NCI-H1092 (cell line): ENCODE measurements around the gene HIBCH.
"Not testable (repeated sequence)": the region's sequence is repeated elsewhere in the genome, so short reads cannot be mapped to it uniquely, and the experiment has no call there.

ENCODE experiments used
- DNase-seq: peaks from one replicate; lab custom pipeline; 2025; lab: John Stamatoyannopoulos, UW

HIBCH gene

GRCh38 chr2:190235551-190236075, 84.0 kb downstream of the HIBCH start:
- no peak for DNase-seq

- DNase-seq, result no peak
These were observed 84.5 kb downstream of the HIBCH start for GRCh38 chr2:190235101-190235500.

GRCh38 chr2:190223989-190224388, 95.6 kb downstream of the HIBCH start:
- DNase-seq, result not testable (repeated sequence)

DNA sequence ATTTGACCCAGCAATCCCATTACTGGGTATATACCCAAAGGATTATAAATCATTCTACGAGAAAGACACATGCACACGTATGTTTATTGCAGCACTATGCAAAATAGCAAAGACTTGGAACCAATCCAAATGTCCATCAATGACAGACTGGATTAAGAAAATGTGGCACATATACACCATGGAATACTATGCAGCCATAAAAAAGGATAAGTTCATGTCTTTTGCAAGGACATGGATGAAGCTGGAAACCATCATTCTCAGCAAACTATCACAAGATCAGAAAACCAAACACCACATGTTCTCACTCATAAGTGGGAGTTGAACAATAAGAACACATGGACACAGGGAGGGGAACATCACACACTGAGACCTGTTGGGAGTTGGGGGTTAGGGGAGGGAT, 96.9 kb downstream of the HIBCH start:
- not testable (repeated sequence) for DNase-seq

- DNase-seq, result no peak
These were observed 98.2 kb downstream of the HIBCH start for GRCh38 chr2:190221429-190221828.

DNA sequence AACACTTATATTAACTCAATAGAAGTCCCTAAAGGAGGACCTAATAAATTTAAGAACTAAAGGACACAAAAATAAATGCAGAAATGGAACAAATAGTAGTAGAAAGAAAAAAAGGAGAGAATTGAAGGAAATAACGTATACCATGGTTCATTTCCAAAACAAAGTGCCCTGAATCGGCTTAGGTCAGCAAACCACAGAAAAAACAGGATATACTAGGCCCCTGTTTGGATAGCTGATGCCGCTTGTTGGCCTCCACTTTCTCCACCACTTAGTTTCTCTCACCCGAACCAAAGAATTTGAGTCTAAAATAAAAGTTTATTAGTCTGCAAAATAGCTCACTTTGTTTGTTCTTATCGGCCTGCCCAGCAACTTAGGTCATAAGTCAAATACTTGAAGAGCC, 100.4 kb downstream of the HIBCH start:
- DNase-seq, result no peak

DNA sequence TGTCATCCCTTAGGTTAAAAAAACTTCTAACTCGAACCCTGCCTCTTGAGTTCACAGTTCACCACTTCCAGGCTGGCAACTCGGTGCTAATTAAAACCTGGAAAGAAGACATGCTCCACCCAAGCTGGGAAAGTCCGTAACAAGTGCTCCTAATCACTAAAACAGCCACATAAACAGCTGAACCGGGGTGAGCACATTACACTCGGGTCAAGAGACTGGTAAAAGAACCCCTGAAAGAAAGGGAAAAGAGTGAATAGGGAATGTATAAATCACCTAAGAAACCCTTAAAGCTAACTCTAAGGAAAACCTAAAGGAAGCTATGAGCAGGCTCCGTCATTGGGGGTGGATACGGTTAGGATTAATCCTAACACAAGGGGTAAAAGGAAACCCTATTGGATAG, 102.0 kb downstream of the HIBCH start:
- DNase-seq, result no peak

GRCh38 chr2:190216829-190217228, 102.8 kb downstream of the HIBCH start:
- DNase-seq, result peak; percentile 33

DNA sequence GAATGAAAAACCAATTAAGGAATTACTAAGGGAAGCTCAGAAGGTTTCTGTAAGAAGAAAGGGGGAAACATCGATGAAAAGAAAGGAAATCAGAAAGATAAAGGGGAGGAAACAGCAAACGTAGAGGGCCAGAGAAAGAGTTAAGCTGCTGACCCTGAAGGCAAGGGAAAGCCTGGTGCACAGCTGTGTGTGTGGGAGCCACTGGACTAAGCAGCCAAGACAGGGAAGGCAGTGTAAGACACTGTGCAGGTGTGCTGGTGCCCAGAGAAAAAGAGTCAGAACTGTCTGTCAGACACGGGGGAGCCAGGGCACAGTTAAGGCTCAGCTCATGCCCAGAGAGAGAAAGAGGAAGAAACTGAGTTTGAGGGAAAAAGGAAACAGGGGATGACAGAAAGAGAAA, 104.0 kb downstream of the HIBCH start:
- no peak for DNase-seq

GRCh38 chr2:190214426-190215194, 105.0 kb downstream of the HIBCH start:
- no peak for DNase-seq

DNA sequence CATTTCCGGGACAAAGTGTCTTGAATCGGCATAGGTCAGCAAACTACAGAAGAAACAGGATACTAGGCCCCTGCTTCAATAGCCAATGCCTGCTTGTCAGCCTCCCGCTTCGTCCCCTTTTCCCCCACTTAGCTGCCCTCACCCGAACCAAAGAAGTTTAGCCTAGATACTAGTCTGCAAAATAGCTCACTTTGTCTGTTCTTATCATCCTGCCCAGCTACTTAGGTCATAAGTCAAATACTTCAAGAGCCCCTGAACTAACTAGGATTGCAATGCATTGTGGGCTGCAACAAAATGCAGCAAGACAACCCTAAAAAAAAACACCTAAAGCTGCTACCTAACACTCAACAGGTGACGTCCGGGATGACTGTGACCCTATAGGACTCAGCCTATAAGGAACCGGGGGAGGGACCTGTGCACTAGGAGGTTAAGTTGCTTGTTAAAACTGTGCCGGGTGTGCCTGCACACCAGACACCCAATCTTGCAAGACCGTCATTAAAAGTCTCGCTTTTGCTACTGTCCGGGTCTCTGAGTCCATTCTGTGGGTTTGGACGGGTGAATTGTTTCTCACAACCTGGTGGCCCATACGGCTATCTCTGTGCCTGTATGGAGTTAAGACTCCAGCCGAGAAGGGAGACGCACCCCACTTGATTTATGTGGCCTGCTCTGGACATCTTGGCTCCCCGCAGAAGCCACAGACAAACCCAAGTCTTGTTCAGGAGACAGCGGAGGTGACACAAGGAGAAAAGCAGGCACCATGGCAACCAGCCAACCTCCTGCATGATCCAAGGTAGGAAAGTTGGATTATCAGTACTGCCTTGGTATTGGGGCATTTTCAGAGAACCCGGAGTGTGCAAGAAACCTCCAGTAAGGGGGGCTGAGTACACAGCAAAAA, 105.9 kb downstream of the HIBCH start:
- no peak for DNase-seq

DNA sequence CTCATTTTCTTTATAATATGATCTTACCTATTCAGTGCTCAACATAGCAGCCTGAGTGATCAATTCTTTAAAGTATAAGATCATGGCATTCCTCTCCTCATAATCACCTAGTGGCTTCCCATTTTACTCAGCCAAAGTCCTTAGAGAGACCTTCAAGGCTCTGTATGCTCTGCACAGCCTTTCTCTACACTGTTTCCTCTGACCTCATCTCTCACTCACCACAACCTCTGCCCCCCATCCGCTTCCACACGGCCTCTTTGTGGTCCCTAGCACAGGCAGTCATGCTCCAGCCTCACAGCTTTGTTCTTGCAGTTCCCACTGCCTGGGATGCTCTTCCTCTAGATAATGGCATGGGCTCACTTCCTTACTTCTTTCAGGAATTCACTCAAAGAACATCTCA, 109.2 kb downstream of the HIBCH start:
- no peak for DNase-seq

DNA sequence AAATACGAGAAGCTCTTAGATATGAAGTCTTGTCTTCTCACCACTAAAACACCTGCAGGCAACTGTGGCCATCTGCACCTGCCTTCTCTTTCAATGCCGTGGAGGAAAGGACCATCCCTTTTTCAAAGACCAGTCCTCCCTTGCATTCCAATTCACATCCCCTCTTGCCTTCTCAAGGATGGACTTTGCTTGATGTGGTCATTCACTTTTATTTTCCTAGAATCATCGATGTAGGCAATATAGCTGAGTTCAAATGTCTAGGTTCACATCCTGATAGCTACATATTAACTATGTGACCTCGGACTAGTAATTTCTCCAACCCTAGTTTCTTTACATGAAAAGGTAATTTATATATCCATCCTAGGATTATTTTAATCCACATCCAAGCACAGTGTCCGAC, 110.1 kb downstream of the HIBCH start:
- DNase-seq, result no peak

DNA sequence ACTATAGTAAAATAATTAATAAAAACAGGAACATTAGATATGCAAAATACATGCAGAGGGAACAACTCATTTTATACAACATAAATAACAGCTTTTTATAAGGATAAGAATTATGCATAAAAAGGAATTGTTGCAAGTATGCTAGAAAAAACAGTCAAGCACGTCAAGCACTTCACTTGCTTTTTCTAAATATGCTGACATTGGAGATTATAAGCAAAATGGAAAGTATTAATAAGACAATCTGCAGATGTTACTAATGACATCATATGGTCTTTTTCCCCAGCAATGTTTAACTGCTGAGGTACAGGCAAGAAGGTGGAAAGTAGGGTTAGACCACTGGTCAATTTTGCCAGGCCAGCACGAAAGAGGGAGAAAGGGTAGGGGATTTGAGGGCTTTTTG, 111.7 kb downstream of the HIBCH start:
- no peak for DNase-seq

GRCh38 chr2:190205657-190206056, 114.0 kb downstream of the HIBCH start:
- DNase-seq, result no peak

- DNase-seq, result no peak
These were observed 117.0 kb downstream of the HIBCH start for GRCh38 chr2:190202604-190203003.

- no peak for DNase-seq
These were observed 117.6 kb downstream of the HIBCH start for GRCh38 chr2:190202018-190202417.

- no peak for DNase-seq
These were observed 119.0 kb downstream of the HIBCH start for GRCh38 chr2:190200603-190201002.

GRCh38 chr2:190199530-190199929, 120.1 kb downstream of the HIBCH start:
- no peak for DNase-seq

- DNase-seq, result no peak
These were observed 120.5 kb downstream of the HIBCH start for GRCh38 chr2:190199109-190199508.

DNA sequence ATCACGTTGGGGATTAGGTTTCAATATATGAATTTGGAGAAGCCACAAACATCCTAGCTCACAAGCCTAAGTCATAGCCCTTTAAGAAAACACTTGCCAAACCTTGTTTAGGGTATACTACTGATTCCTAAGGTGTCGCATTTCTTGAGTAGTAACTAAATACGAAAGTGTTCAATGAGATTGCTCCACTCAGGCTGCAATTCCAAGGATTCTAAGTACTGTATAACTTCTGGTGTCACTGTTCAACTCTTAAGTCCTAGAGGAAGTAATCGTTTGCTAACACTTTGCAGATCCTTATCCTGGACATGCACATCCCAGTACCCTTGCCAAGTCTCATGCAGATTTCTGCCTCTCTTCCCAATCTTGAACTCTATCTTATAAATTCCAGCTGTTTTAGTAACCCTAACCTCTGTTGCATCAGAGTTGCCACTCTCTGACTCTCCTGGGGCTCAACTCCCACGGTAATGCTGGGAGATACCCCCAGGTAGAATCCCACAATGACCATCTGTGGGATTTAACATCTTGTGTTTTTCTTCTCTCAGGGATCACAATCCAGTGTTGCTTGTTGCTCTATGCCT, 122.4 kb downstream of the HIBCH start:
- DNase-seq, result no peak

- no peak for DNase-seq
These were observed 129.0 kb downstream of the HIBCH start for GRCh38 chr2:190190507-190191162.
